Upper lobe of left lung (tissue), 6 donors: ENCODE measurements around the gene HES3. TPM values are rescaled to one million over a fixed set of nuclear protein-coding genes. Genes with fewer than 3 reads are reported as not detected.

Experiments
- ATAC-seq, 2 donors: fragments of 200-7000 bp; cut with Tn5 transposase; one replicate each; pipeline ENCODE4 v1.9.1; 2022; ENCODE audit warnings: mild to moderate bottlenecking in 2 of 2, moderate library complexity in 2 of 2; ENCODE audit not compliant: low FRiP score in 2 of 2
- DNase-seq, 2 donors: peaks; one replicate each; pipeline ENCODE4 v3.0.0-alpha.2; 2019 to 2020
- H3K27ac ChIP-seq, 4 donors: fragments of 200-600 bp; sonication (generic); one replicate each; pipeline ENCODE4 v1.5.1; 2016 to 2019
- H3K27me3 ChIP-seq, 4 donors: fragments of 200-600 bp; sonication (generic); one replicate each; pipeline ENCODE4 v1.5.1; 2017 to 2019
- H3K36me3 ChIP-seq, 4 donors: fragments of 200-600 bp; sonication (generic); one replicate each; pipeline ENCODE4 v1.5.1; 2016 to 2019
- H3K4me1 ChIP-seq, 4 donors: fragments of 200-600 bp; sonication (generic); one replicate each; pipeline ENCODE4 v1.5.1; 2018 to 2019
- H3K4me3 ChIP-seq, 4 donors: fragments of 200-600 bp; sonication (generic); one replicate each; pipeline ENCODE4 v1.5.1; 2017 to 2019; ENCODE audit warnings: mild to moderate bottlenecking in 2 of 4, moderate library complexity in 1 of 4
- H3K9me3 ChIP-seq, 4 donors: fragments of 200-600 bp; sonication (generic); one replicate each; pipeline ENCODE4 v1.5.1; 2018 to 2019
- CTCF ChIP-seq, 6 experiments: fragments of 450-650 bp in 4 of 6; fragments of 200-600 bp in 2 of 6; sonication (generic) in 2 of 6; IDR thresholded peaks; one replicate each; pipeline ENCODE4 v1.5.1; 2016 to 2019; ENCODE audit warnings: antibody characterized with exemption in 6 of 6
- EP300 ChIP-seq, 4 donors: sonication (generic); formaldehyde crosslinking; IDR thresholded peaks; one replicate each; pipeline ENCODE4 v1.5.1; 2017; ENCODE audit warnings: antibody characterized with exemption in 4 of 4, control low read depth in 2 of 4
- POLR2A ChIP-seq, 4 donors: fragments of 450-650 bp; IDR thresholded peaks; one replicate each; pipeline ENCODE4 v1.5.1; 2016 to 2017; ENCODE audit warnings: antibody characterized with exemption in 4 of 4, mild to moderate bottlenecking in 2 of 4
- POLR2AphosphoS5 ChIP-seq, 2 donors: sonication (generic); formaldehyde crosslinking; IDR thresholded peaks; one replicate each; pipeline ENCODE4 v1.5.1; 2017; ENCODE audit warnings: antibody characterized with exemption in 2 of 2
- WGBS, 2 donors: methylation state at CpG; one replicate each; pipeline ENCODE4 v1.1.5; 2017 to 2018; 5-methylcytosine and 5-hydroxymethylcytosine counted together
- total RNA-seq, 6 donors: library from RNA; depleted of rRNA in 4 of 6; stranded (reverse); fragments of >200 nt in 4 of 6; gene quantifications; one replicate each; pipeline versions ENCODE4 v1.1.0 to v1.2.1, GENCODE V29; 2016 to 2021
- donor health status: DM: no; HTN: no; CAD: no; lungs with moderate emphysema.
- donor health status: DM: no; HTN: yes; CAD: no; lungs with severe emphysema.

Gene HES3
- total RNA-seq, 6 donors from 2014 or later: not detected

- no peaks in the 10 kb centered on the region for H3K27me3 ChIP-seq
- WGBS, 2 donors: 95 to 96% methylated on average over 9 of the region's 9 CpGs
- ATAC-seq: no peak
- peaks cover 0 to 3% (median 0%) of the 10 kb centered on the region in 4 donors for H3K36me3 ChIP-seq
- H3K27ac ChIP-seq: no peak overlapping the region
- H3K4me1 ChIP-seq: no peaks in the 10 kb centered on the region
- no peaks in the 10 kb centered on the region for H3K9me3 ChIP-seq
- no peak overlapping the region for H3K4me3 ChIP-seq
- TF ChIP-seq CTCF (IDR thresholded peaks at IDR 0.05): no peak
- TF ChIP-seq POLR2AphosphoS5 (IDR thresholded peaks at IDR 0.05): no peak
- TF ChIP-seq POLR2A (IDR thresholded peaks at IDR 0.05): no peak
- no peak for TF ChIP-seq EP300 (IDR thresholded peaks at IDR 0.05)
- no peak for DNase-seq
Measured at GRCh38 chr1:6278263-6278662, 34.3 kb downstream of the HES3 start.

GRCh38 chr1:6279066-6279465 lies 35.1 kb downstream of the HES3 start:
- Histone ChIP-seq H3K4me1 (no peaks in the 10 kb centered on the region), H3K9me3 (no peaks in the 10 kb centered on the region), H3K27ac (no peak overlapping the region), H3K27me3 (no peaks in the 10 kb centered on the region), H3K4me3 (no peak overlapping the region), H3K36me3 (peaks cover 0 to 3% (median 0%) of the 10 kb centered on the region in 4 donors)
- ATAC-seq: no peak
- 90 to 96% methylated on average over 10 of the region's 10 CpGs for WGBS, 2 donors
- no peak for TF ChIP-seq CTCF (IDR thresholded peaks at IDR 0.05)
- no peak for TF ChIP-seq EP300 (IDR thresholded peaks at IDR 0.05)
- no peak for TF ChIP-seq POLR2AphosphoS5 (IDR thresholded peaks at IDR 0.05)
- no peak for TF ChIP-seq POLR2A (IDR thresholded peaks at IDR 0.05)
- DNase-seq: peak in 1 of 2 donors; percentile 67

GRCh38 chr1:6279613-6280383 lies 35.8 kb downstream of the HES3 start:
- TF ChIP-seq CTCF (IDR thresholded peaks at IDR 0.05) (no peak), EP300 (IDR thresholded peaks at IDR 0.05) (no peak), POLR2AphosphoS5 (IDR thresholded peaks at IDR 0.05) (no peak), POLR2A (IDR thresholded peaks at IDR 0.05) (no peak)
- Histone ChIP-seq H3K27me3 (no peaks in the 10 kb centered on the region), H3K4me1 (no peaks in the 10 kb centered on the region), H3K27ac (no peak overlapping the region), H3K9me3 (no peaks in the 10 kb centered on the region), H3K36me3 (peaks cover 0 to 3% (median 0%) of the 10 kb centered on the region in 4 donors), H3K4me3 (no peak overlapping the region)
- no peak for ATAC-seq
- WGBS, 2 donors: 90 to 96% methylated on average over 10 to 30 of the region's 31 CpGs
- DNase-seq: peak in 1 of 2 donors; percentile 81

GRCh38 chr1:6280761-6281451 lies 36.9 kb downstream of the HES3 start:
- 76 to 81% methylated on average over 26 to 31 of the region's 33 CpGs for WGBS, 2 donors
- H3K4me3 ChIP-seq: no peak overlapping the region
- no peaks in the 10 kb centered on the region for H3K27me3 ChIP-seq
- no peaks in the 10 kb centered on the region for H3K9me3 ChIP-seq
- DNase-seq: peak in 1 of 2 donors; percentile 87
- no peaks in the 10 kb centered on the region for H3K4me1 ChIP-seq
- ATAC-seq: peak in 1 of 2 donors; percentile 56
- TF ChIP-seq POLR2AphosphoS5 (IDR thresholded peaks at IDR 0.05) (no peak), CTCF (IDR thresholded peaks at IDR 0.05) (peak in 4 of 6 experiments; percentile 9 to 43 (median 23))
- peak overlapping the region in 1 of 4 donors; percentile 54 for H3K27ac ChIP-seq
- H3K36me3 ChIP-seq: peaks cover 0 to 3% (median 0%) of the 10 kb centered on the region in 4 donors
